HG02588 (cell line): ENCODE data around the gene ZNF354B.
"Not testable (repeated sequence)": the region's sequence is repeated elsewhere in the genome, so short reads cannot be mapped to it uniquely, and the experiment has no call there.

Experiments
- ATAC-seq: cut with Tn5 transposase; IDR thresholded peaks from one replicate; pipeline ENCODE4 v1.9.1; 2021; ENCODE audit warnings: mild to moderate bottlenecking, moderate library complexity; ENCODE audit not compliant: unreplicated experiment

Gene ZNF354B

DNA sequence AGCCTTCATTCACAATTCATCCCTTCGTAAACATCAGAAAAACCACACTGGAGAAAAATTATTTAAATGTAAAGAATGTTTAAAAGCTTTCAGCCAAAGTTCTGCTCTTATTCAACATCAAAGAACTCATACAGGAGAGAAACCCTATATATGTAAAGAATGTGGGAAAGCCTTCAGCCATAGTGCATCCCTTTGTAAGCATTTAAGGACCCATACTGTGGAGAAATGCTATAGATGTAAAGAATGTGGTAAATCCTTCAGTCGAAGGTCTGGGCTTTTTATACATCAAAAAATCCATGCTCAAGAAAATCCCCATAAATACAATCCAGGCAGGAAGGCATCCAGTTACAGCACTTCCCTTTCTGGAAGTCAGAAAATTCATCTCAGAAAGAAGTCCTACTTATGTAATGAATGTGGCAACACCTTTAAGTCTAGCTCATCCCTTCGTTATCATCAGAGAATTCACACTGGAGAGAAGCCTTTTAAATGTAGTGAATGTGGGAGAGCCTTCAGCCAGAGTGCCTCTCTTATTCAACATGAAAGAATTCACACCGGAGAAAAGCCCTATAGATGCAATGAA is 23.5 kb downstream of the ZNF354B start:
- not testable (repeated sequence) for ATAC-seq

DNA sequence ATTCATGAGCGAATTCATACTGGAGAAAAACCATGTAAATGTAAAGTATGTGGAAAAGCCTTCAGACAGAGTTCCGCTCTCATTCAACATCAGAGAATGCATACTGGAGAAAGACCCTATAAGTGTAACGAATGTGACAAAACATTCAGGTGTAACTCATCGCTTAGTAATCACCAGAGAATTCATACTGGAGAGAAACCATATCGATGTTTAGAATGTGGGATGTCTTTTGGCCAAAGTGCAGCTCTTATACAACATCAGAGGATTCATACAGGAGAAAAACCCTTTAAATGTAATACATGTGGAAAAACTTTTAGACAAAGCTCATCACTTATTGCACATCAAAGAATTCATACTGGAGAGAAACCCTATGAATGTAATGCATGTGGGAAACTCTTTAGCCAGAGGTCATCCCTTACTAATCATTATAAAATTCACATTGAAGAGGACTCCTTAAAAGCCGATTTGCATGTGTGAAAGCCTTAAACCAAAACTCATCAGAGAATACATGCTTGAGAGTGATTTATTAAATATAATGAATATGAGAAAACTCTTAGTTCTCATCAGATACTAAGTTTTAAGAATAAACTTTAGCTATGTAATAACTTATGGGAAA is 24.2 kb downstream of the ZNF354B start:
- ATAC-seq: no peak

DNA sequence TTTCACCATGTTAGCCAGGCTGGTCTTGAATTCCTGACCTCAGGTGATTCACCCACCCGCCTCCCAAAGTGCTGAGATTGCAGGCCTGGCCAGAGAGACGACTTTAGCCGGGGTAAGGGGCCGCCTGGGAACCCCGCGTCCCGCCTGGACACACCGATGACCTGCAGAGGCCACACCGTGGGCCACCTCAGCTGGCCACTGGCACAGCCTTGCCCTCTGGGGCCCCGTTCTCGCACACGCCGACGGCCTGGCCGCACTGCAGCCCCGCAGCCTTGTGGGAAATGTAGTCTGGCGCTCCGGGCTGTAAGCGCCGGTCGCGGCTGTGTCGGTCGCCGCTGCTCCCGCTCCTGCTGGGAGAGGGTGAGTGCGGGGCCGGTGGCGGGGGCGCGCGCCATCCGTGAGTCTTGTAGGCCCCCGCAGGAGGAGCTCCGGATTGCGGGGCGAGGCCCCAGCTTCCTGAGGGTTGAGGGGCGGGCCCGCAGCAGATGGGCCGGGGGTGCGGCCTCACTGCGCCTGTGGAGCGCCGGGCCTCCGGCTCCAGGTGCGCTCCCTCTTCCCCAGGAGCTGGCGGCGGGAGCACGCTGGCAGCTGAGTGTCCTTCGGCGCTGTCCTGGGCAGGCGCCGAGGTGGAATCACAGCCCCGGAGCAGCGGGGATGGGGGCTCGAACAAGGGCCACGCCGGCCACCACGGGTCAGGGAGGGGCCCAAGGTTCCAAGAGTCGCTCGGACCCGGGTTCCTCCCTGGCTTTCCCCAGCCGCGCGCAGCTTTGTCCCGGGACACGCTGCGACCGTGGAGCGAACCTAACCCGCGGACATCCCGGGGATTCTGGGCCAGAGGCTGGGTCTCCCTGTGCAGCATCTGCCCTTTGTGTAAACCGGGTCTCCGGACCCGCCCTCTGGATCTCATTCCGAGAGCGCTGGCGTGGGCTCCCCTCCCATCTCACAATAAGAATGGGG is 36.1 kb downstream of the ZNF354B start, which contains the start of gene ZFP2:
Gene ZFP2, plus strand, starts transcription at position 299 of the 957 bp plus-strand sequence. CDS start 35,401 bp downstream, outside the sequence.
- ATAC-seq: no peak

DNA sequence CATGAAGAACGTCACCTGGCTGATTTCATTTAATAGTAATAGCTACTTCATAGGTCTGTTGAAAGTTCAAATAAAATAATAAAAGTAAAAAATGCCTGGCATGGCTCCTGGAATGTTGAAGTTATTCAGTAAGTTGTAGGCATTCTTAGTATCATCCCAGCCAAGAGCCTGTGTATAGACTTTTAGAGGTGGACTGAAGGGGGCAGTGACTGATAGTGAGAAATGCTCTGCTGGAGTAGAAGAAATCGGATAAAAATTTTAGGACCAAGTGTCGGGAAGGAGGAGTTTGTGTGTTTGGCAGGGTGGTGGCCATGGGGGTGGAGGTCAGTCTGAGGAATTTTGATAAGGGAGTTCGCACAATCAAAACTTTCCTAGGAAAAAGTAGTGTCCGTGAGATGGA is 39.5 kb downstream of the ZNF354B start:
- ATAC-seq: no peak

DNA sequence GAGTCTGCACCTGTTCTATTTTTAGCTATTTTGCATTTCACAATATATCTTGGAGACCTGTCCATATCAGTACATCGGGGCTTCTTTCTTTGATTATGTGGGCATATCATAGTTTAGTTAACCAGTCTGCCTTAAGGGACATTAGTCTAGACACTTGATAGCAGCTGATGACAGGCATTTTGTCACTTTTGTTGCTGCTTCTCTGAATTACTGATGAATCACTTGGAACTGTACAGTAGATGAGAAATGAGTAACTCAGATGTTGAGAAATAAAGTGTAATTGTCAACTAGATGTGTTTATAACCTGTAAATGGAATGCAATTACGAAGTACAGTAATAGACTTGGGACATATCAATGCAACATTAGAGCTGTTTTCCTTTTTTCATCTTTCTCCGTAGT is 43.1 kb downstream of the ZNF354B start:
- no peak for ATAC-seq

DNA sequence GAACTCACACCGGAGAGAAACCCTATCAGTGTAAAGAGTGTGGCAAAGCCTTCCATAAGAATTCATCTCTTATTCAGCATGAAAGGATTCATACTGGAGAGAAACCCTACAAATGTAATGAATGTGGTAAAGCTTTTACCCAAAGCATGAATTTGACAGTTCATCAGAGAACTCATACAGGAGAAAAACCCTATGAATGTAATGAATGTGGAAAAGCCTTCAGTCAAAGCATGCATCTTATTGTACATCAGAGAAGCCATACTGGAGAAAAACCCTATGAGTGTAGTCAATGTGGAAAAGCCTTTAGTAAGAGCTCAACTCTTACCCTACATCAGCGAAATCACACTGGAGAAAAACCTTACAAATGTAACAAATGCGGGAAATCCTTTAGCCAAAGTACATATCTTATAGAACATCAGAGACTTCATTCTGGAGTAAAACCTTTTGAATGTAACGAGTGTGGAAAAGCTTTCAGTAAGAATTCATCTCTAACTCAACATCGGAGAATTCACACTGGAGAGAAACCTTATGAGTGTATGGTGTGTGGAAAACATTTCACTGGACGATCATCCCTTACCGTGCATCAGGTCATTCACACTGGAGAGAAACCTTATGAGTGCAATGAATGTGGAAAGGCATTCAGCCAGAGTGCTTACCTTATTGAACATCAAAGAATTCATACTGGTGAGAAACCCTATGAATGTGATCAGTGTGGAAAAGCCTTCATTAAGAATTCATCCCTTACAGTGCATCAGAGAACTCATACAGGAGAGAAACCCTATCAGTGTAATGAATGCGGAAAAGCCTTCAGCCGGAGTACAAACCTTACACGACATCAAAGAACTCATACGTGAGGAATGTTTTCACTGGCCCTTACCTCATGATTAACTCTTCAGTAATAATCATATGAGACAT is 72.3 kb downstream of the ZNF354B start:
- no peak for ATAC-seq
